IPS-15b (cell line): ENCODE measurements around the gene DPYSL5.
A peak's percentile ranks its signal among the peaks of the same experiment; 100 is the strongest.
"Not testable (repeated sequence)": the region's sequence is repeated elsewhere in the genome, so short reads cannot be mapped to it uniquely, and the experiment has no call there.

Experiments
- H3K27me3 ChIP-seq: one replicate; pipeline ENCODE4 v1.6.1; 2013; ENCODE audit warnings: low read length; ENCODE audit not compliant: control insufficient read depth, insufficient read depth
- H3K36me3 ChIP-seq: one replicate; pipeline ENCODE4 v1.6.1; 2013; ENCODE audit warnings: low read length; ENCODE audit not compliant: control insufficient read depth, insufficient read depth
- H3K4me1 ChIP-seq: one replicate; pipeline ENCODE4 v1.6.1; 2013; ENCODE audit warnings: mild to moderate bottlenecking, low read length; ENCODE audit not compliant: control insufficient read depth, insufficient read depth
- H3K4me3 ChIP-seq: one replicate; pipeline ENCODE4 v1.5.1; 2013; ENCODE audit warnings: low read depth, low read length
- H3K9ac ChIP-seq: one replicate; pipeline ENCODE4 v1.6.1; 2013; ENCODE audit warnings: low read depth, mild to moderate bottlenecking, low read length
- H3K9me3 ChIP-seq: one replicate; pipeline ENCODE4 v1.6.1; 2013; ENCODE audit warnings: mild to moderate bottlenecking, low read length; ENCODE audit not compliant: control insufficient read depth, insufficient read depth

The DPYSL5 gene

GRCh38 chr2:26913606-26913998, 65.7 kb downstream of the DPYSL5 start:
- peaks cover 7% of the 10 kb centered on the region for H3K27me3 ChIP-seq
- H3K9me3 ChIP-seq = no peaks in the 10 kb centered on the region
- no peaks in the 10 kb centered on the region for H3K36me3 ChIP-seq
- H3K9ac ChIP-seq = no peak overlapping the region
- H3K4me3 ChIP-seq = no peak overlapping the region
- H3K4me1 ChIP-seq = peaks cover 9% of the 10 kb centered on the region

- Histone ChIP-seq H3K4me3 (no peak overlapping the region), H3K9me3 (no peaks in the 10 kb centered on the region), H3K36me3 (no peaks in the 10 kb centered on the region), H3K4me1 (peaks cover 9% of the 10 kb centered on the region), H3K9ac (no peak overlapping the region), H3K27me3 (peaks cover 7% of the 10 kb centered on the region)
Observed at GRCh38 chr2:26913999-26914658, 66.2 kb downstream of the DPYSL5 start.

- Histone ChIP-seq H3K4me1 (peaks cover 9% of the 10 kb centered on the region), H3K4me3 (no peak overlapping the region), H3K27me3 (peaks cover 7% of the 10 kb centered on the region), H3K36me3 (no peaks in the 10 kb centered on the region), H3K9me3 (no peaks in the 10 kb centered on the region), H3K9ac (no peak overlapping the region)
Observed at GRCh38 chr2:26914659-26915310, 66.9 kb downstream of the DPYSL5 start.

GRCh38 chr2:26915316-26915715, 67.4 kb downstream of the DPYSL5 start:
- Histone ChIP-seq H3K36me3 (no peaks in the 10 kb centered on the region), H3K9me3 (no peaks in the 10 kb centered on the region), H3K4me1 (peaks cover 9% of the 10 kb centered on the region), H3K9ac (no peak overlapping the region), H3K4me3 (no peak overlapping the region), H3K27me3 (peaks cover 7% of the 10 kb centered on the region)

GRCh38 chr2:26916128-26916692, 68.3 kb downstream of the DPYSL5 start:
- H3K9me3 ChIP-seq = no peaks in the 10 kb centered on the region
- peaks cover 9% of the 10 kb centered on the region for H3K4me1 ChIP-seq
- no peaks in the 10 kb centered on the region for H3K36me3 ChIP-seq
- H3K9ac ChIP-seq = no peak overlapping the region
- no peak overlapping the region for H3K4me3 ChIP-seq
- peaks cover 7% of the 10 kb centered on the region for H3K27me3 ChIP-seq

- Histone ChIP-seq H3K9me3 (no peaks in the 10 kb centered on the region), H3K4me1 (peaks cover 9% of the 10 kb centered on the region), H3K4me3 (no peak overlapping the region), H3K9ac (no peak overlapping the region), H3K27me3 (peaks cover 6% of the 10 kb centered on the region), H3K36me3 (no peaks in the 10 kb centered on the region)
Observed at GRCh38 chr2:26917135-26917836, 69.4 kb downstream of the DPYSL5 start.

- Histone ChIP-seq H3K9me3 (no peaks in the 10 kb centered on the region), H3K4me1 (peaks cover 4% of the 10 kb centered on the region), H3K9ac (no peak overlapping the region), H3K4me3 (no peak overlapping the region), H3K27me3 (peaks cover 2% of the 10 kb centered on the region), H3K36me3 (no peaks in the 10 kb centered on the region)
Observed at GRCh38 chr2:26921323-26921722, 73.4 kb downstream of the DPYSL5 start.

GRCh38 chr2:26922405-26923188, 74.7 kb downstream of the DPYSL5 start:
- no peaks in the 10 kb centered on the region for H3K36me3 ChIP-seq
- peaks cover 4% of the 10 kb centered on the region for H3K4me1 ChIP-seq
- no peak overlapping the region for H3K4me3 ChIP-seq
- no peaks in the 10 kb centered on the region for H3K9me3 ChIP-seq
- peaks cover 2% of the 10 kb centered on the region for H3K27me3 ChIP-seq
- H3K9ac ChIP-seq = no peak overlapping the region

- not testable (repeated sequence) for H3K4me3 ChIP-seq
Observed at GRCh38 chr2:26923189-26923466, 75.2 kb downstream of the DPYSL5 start.

GRCh38 chr2:26924731-26925099, 76.8 kb downstream of the DPYSL5 start:
- Histone ChIP-seq H3K27me3 (peaks cover 2% of the 10 kb centered on the region), H3K4me3 (no peak overlapping the region), H3K36me3 (no peaks in the 10 kb centered on the region), H3K9ac (no peak overlapping the region), H3K9me3 (no peaks in the 10 kb centered on the region), H3K4me1 (peaks cover 4% of the 10 kb centered on the region)

More at GRCh38 chr2:26923189-26923466, 75.2 kb downstream of the DPYSL5 start:
- H3K27me3 ChIP-seq, H3K4me1 ChIP-seq, H3K9ac ChIP-seq, H3K36me3 ChIP-seq, H3K9me3 ChIP-seq: not testable (repeated sequence)

- peak overlapping the region; percentile 16 for H3K9ac ChIP-seq
- peaks cover 2% of the 10 kb centered on the region for H3K27me3 ChIP-seq
- no peaks in the 10 kb centered on the region for H3K36me3 ChIP-seq
- no peaks in the 10 kb centered on the region for H3K9me3 ChIP-seq
- no peak overlapping the region for H3K4me3 ChIP-seq
- H3K4me1 ChIP-seq = peaks cover 4% of the 10 kb centered on the region
Observed at GRCh38 chr2:26925100-26925791, 77.3 kb downstream of the DPYSL5 start.
